Camera-type eye (tissue), 1 donor: ENCODE data around the gene VAT1. TPM values are rescaled to one million over a fixed set of nuclear protein-coding genes. Genes with fewer than 3 reads are reported as not detected.

Experiments
- total RNA-seq: library from RNA; depleted of rRNA; stranded (reverse); fragments of >200 nt; gene quantifications from one replicate; pipeline ENCODE4 v1.2.3, GENCODE V29; 2014

The VAT1 gene
- total RNA-seq, result 73.2 TPM

GRCh38 chr17:43021741-43022512 is at the start of gene VAT1:
Gene VAT1, minus strand, starts transcription at chr17:43022385. Its CDS starts 63 bp downstream, at chr17:43022322.

GRCh38 chr17:43024407-43025289 is 2.5 kb upstream of the VAT1 start, which contains the start of gene RND2:
Gene RND2, plus strand, starts transcription at chr17:43025231. Its CDS starts 117 bp downstream, at chr17:43025348.

GRCh38 chr17:43006639-43007551 is 15.3 kb downstream of the VAT1 start, which contains the start of gene IFI35:
Gene IFI35, plus strand, starts transcription at chr17:43006784. Its CDS starts 164 bp downstream, at chr17:43006948.

GRCh38 chr17:42997984-42998938 is 23.9 kb downstream of the VAT1 start, which contains the start of gene RPL27:
Gene RPL27, plus strand, starts transcription at chr17:42998419. Its CDS starts 332 bp downstream, at chr17:42998751.

GRCh38 chr17:42980274-42980765 is 41.9 kb downstream of the VAT1 start, which contains the start of gene RUNDC1:
Gene RUNDC1, plus strand, starts transcription at chr17:42980565. Its CDS starts 12 bp downstream, at chr17:42980577.

GRCh38 chr17:42979511-42980273 is 42.5 kb downstream of the VAT1 start, which contains the start of gene PTGES3L:
Gene PTGES3L, minus strand, starts transcription at chr17:42980080. Its CDS starts 27 bp downstream, at chr17:42980053.

Other genes with a start within 250 kb of the VAT1 start
- gene VPS25, start 248.9 kb downstream of the VAT1 start, total RNA-seq, result 48.2 TPM
- gene WNK4, start 241.8 kb downstream of the VAT1 start, total RNA-seq, result 0.33 TPM
- 52.7 TPM for gene COA3, start 223.7 kb downstream of the VAT1 start, total RNA-seq
- not detected for gene CNTD1, start 223.5 kb downstream of the VAT1 start, total RNA-seq
- gene BECN1, start 198.1 kb downstream of the VAT1 start, total RNA-seq, result 76.0 TPM
- 49.4 TPM for gene PSME3, start 189.0 kb downstream of the VAT1 start, total RNA-seq
- gene AOC2, start 177.8 kb downstream of the VAT1 start, total RNA-seq, result 44.6 TPM
- 18.6 TPM for gene AOC3, start 171.2 kb downstream of the VAT1 start, total RNA-seq
- not detected for gene G6PC1, start 121.6 kb downstream of the VAT1 start, total RNA-seq
- gene AARSD1, start 57.9 kb downstream of the VAT1 start, total RNA-seq, result 22.0 TPM
- 4.0 TPM for gene PTGES3L, start 42.3 kb downstream of the VAT1 start, total RNA-seq
- 16.8 TPM for gene RUNDC1, start 41.8 kb downstream of the VAT1 start, total RNA-seq
- gene RPL27, start 24.0 kb downstream of the VAT1 start, total RNA-seq, result 706 TPM
- gene IFI35, start 15.6 kb downstream of the VAT1 start, total RNA-seq, result 9.0 TPM
- gene RND2, start 2.8 kb upstream of the VAT1 start, total RNA-seq, result 8.2 TPM
- gene BRCA1, start 103.0 kb upstream of the VAT1 start, total RNA-seq, result 24.4 TPM
- gene NBR1, start 148.8 kb upstream of the VAT1 start, total RNA-seq, result 149 TPM
- 5.8 TPM for gene TMEM106A, start 189.5 kb upstream of the VAT1 start, total RNA-seq
- not detected for gene CCDC200, start 206.2 kb upstream of the VAT1 start, total RNA-seq
- gene RNU2-1, start 211.6 kb upstream of the VAT1 start, total RNA-seq, result not detected